H1 (cell line): ENCODE measurements around the gene NAA10. TPM values are rescaled to one million over a fixed set of nuclear protein-coding genes. Genes with fewer than 3 reads are reported as not detected.

Experiments
- CTCF ChIA-PET: fragments of 300-600 bp; sonication (Branson Sonifier 250); formaldehyde crosslinking; loops from one replicate; lab custom pipeline; 2021; ENCODE audit not compliant: partially characterized antibody; lab: Charles Lee
- POLR2A ChIA-PET: fragments of 300-600 bp; sonication (Branson Sonifier 250); formaldehyde crosslinking; loops from one replicate; lab custom pipeline; 2021; ENCODE audit warnings: inconsistent platforms; ENCODE audit not compliant: partially characterized antibody; lab: Charles Lee
- DNase-seq, 2 experiments: peaks; one replicate each; pipeline versions ENCODE4 v3.0.0 to v3.0.0-alpha.2; 2010 to 2022; ENCODE audit warnings: low spot score in 2 of 2, low read depth in 1 of 2, mixed read lengths in 1 of 2
- FAIRE-seq: peaks from 2 replicates; lab custom pipeline; 2011; peaks lifted over from hg19 to GRCh38; lab: Jason Lieb, UNC
- H2AFZ ChIP-seq: 2 replicates; pipeline ENCODE4 v1.8.1; 2012; ENCODE audit warnings: low read length, inconsistent platforms
- H2AK5ac ChIP-seq: 2 replicates; pipeline ENCODE4 v1.6.1; 2013; ENCODE audit warnings: low read depth, low read length
- H2BK120ac ChIP-seq: replicated peaks from 2 replicates; pipeline ENCODE3; 2013; ENCODE audit warnings: low read depth, low read length, inconsistent platforms
- H2BK12ac ChIP-seq: 2 replicates; pipeline ENCODE4 v1.6.1; 2013; ENCODE audit warnings: low read depth, low read length
- H2BK15ac ChIP-seq: 2 replicates; pipeline ENCODE4 v1.6.1; 2013; ENCODE audit warnings: low read length
- H2BK20ac ChIP-seq: 2 replicates; pipeline ENCODE4 v1.6.1; 2013; ENCODE audit warnings: low read length
- H2BK5ac ChIP-seq: 2 replicates; pipeline ENCODE4 v1.6.1; 2013; ENCODE audit warnings: low read depth, low read length
- H3K14ac ChIP-seq: 2 replicates; pipeline ENCODE4 v1.6.1; 2013; ENCODE audit warnings: inconsistent platforms; ENCODE audit not compliant: insufficient read length
- H3K18ac ChIP-seq: 2 replicates; pipeline ENCODE4 v1.6.1; 2013; ENCODE audit warnings: low read length; ENCODE audit errors: extremely low read depth
- H3K23ac ChIP-seq: 2 replicates; pipeline ENCODE4 v1.6.1; 2013; ENCODE audit warnings: inconsistent platforms; ENCODE audit not compliant: insufficient read length
- H3K23me2 ChIP-seq: 2 replicates; pipeline ENCODE4 v1.6.1; 2013; ENCODE audit warnings: low read depth, low read length
- H3K27ac ChIP-seq: 2 replicates; pipeline ENCODE4 v1.6.1; 2011; ENCODE audit warnings: low read depth, low read length, inconsistent platforms
- H3K27me3 ChIP-seq, 4 experiments: replicated peaks in 1 of 4; 1 replicate in 1 of 4; 2 replicates in 3 of 4; pipeline versions ENCODE4 v1.6.1 to v1.8.1; 2011 to 2013; ENCODE audit warnings: low read length in 3 of 4, mild to moderate bottlenecking in 3 of 4, inconsistent platforms in 2 of 4, mixed read lengths in 2 of 4, moderate library complexity in 1 of 4; ENCODE audit not compliant: control insufficient read depth in 3 of 4, insufficient read depth in 3 of 4; ENCODE audit errors: extremely low read depth in 1 of 4
- H3K36me3 ChIP-seq, 4 experiments: 2 replicates each; pipeline versions ENCODE4 v1.6.1 to v1.8.1; 2011 to 2013; ENCODE audit warnings: mild to moderate bottlenecking in 4 of 4, low read length in 3 of 4, moderate library complexity in 2 of 4, control low read depth in 1 of 4, inconsistent platforms in 1 of 4; ENCODE audit not compliant: insufficient read depth in 4 of 4, control insufficient read depth in 2 of 4
- H3K4ac ChIP-seq: replicated peaks from 2 replicates; pipeline ENCODE3; 2013; ENCODE audit warnings: low read length, low read depth, mixed read lengths, inconsistent platforms; ENCODE audit not compliant: insufficient read length
- H3K4me1 ChIP-seq, 4 experiments: replicated peaks in 1 of 4; 1 replicate in 1 of 4; 2 replicates in 3 of 4; pipeline versions ENCODE4 v1.6.1 to v1.8.1; 2011 to 2013; ENCODE audit warnings: low read length in 3 of 4, inconsistent platforms in 2 of 4, mixed read lengths in 1 of 4; ENCODE audit not compliant: insufficient read depth in 4 of 4, control insufficient read depth in 3 of 4
- H3K4me2 ChIP-seq, 2 experiments: 2 replicates each; pipeline versions ENCODE4 v1.6.1 to v1.8.1; 2011 to 2013; ENCODE audit warnings: low read depth in 2 of 2, low read length in 2 of 2, control low read depth in 1 of 2, inconsistent platforms in 1 of 2, mild to moderate bottlenecking in 1 of 2; ENCODE audit not compliant: insufficient read depth in 1 of 2
- H3K4me3 ChIP-seq, 4 experiments: fragments of 200-600, 300-600 bp in 1 of 4; sonication (generic), shearing (Covaris generic), sonication (Bioruptor Twin) in 1 of 4; 2 replicates each; pipeline versions ENCODE4 v1.5.1 to v1.8.1; 2011 to 2016; ENCODE audit warnings: low read length in 4 of 4, low read depth in 3 of 4, control low read depth in 2 of 4, inconsistent platforms in 2 of 4, mild to moderate bottlenecking in 2 of 4, mixed read lengths in 1 of 4, moderate library complexity in 1 of 4; ENCODE audit not compliant: insufficient read depth in 2 of 4; ENCODE audit errors: extremely low read depth in 1 of 4
- H3K56ac ChIP-seq: replicated peaks from 2 replicates; pipeline ENCODE3; 2013; ENCODE audit warnings: low read depth, mild to moderate bottlenecking, mixed read lengths, low read length, inconsistent platforms; ENCODE audit not compliant: insufficient read length
- H3K79me1 ChIP-seq: 2 replicates; pipeline ENCODE4 v1.6.1; 2013; ENCODE audit warnings: low read depth, low read length, control low read depth
- H3K79me2 ChIP-seq, 2 experiments: 2 replicates each; pipeline versions ENCODE4 v1.6.1 to v1.8.1; 2012 to 2013; ENCODE audit warnings: low read length in 2 of 2, mild to moderate bottlenecking in 2 of 2, inconsistent platforms in 1 of 2; ENCODE audit not compliant: insufficient read depth in 2 of 2, control insufficient read depth in 1 of 2
- H3K9ac ChIP-seq, 4 experiments: replicated peaks in 1 of 4; 1 replicate in 1 of 4; 2 replicates in 3 of 4; pipeline versions ENCODE4 v1.6.1 to v1.8.1; 2011 to 2013; ENCODE audit warnings: low read depth in 3 of 4, low read length in 3 of 4, control low read depth in 2 of 4, mild to moderate bottlenecking in 2 of 4, moderate library complexity in 2 of 4, inconsistent platforms in 1 of 4; ENCODE audit errors: extremely low read depth in 1 of 4
- H3K9me3 ChIP-seq, 2 experiments: 2 replicates each; pipeline versions ENCODE4 v1.6.1 to v1.8.1; 2012 to 2013; ENCODE audit warnings: mild to moderate bottlenecking in 2 of 2, moderate library complexity in 2 of 2, control low read depth in 1 of 2, inconsistent platforms in 1 of 2, low read depth in 1 of 2, low read length in 1 of 2, mixed read lengths in 1 of 2; ENCODE audit not compliant: insufficient read depth in 2 of 2
- H4K20me1 ChIP-seq, 2 experiments: replicated peaks in 1 of 2; 2 replicates each; pipeline versions ENCODE3 to v1.8.1; 2011 to 2013; ENCODE audit warnings: inconsistent platforms in 2 of 2, low read length in 2 of 2, mild to moderate bottlenecking in 1 of 2; ENCODE audit not compliant: insufficient read depth in 2 of 2, control insufficient read depth in 1 of 2
- H4K5ac ChIP-seq: 2 replicates; pipeline ENCODE4 v1.6.1; 2013; ENCODE audit warnings: low read length, low read depth, mixed read lengths, inconsistent platforms; ENCODE audit not compliant: insufficient read length
- H4K8ac ChIP-seq: 2 replicates; pipeline ENCODE4 v1.8.0; 2013; ENCODE audit warnings: mild to moderate bottlenecking, moderate library complexity, low read length, inconsistent platforms; ENCODE audit not compliant: insufficient read depth; ENCODE audit errors: extremely low read depth
- H4K91ac ChIP-seq: replicated peaks from 2 replicates; pipeline ENCODE3; 2013; ENCODE audit warnings: low read length, mixed read lengths, inconsistent platforms; ENCODE audit not compliant: insufficient read length
- CBX8 ChIP-seq: fragments of 300-800, 300-1000 bp; sonication (generic); IDR thresholded peaks from 2 replicates; pipeline ENCODE4 v1.7.1; 2016; ENCODE audit warnings: low read depth, low read length, borderline replicate concordance
- CEBPB ChIP-seq: IDR thresholded peaks from 2 replicates; pipeline ENCODE4 v1.6.1; 2012; ENCODE audit warnings: low read depth, low read length
- JUN ChIP-seq: IDR thresholded peaks from 2 replicates; pipeline ENCODE4 v1.6.1; 2011; ENCODE audit warnings: low read depth, mild to moderate bottlenecking, improper control_type of control experiment, low read length
- MAFK ChIP-seq: IDR thresholded peaks from 2 replicates; pipeline ENCODE4 v1.6.1; 2012; ENCODE audit warnings: low read depth, mild to moderate bottlenecking, improper control_type of control experiment, low read length
- PHF8 ChIP-seq: fragments of 200-600 bp; sonication (generic); conservative IDR thresholded peaks from 2 replicates; pipeline ENCODE4 v1.7.1; 2012; ENCODE audit warnings: low read depth, mild to moderate bottlenecking, inconsistent platforms, low read length, moderate library complexity
- POU5F1 ChIP-seq: IDR thresholded peaks from 2 replicates; pipeline ENCODE4 v1.6.1; 2011; ENCODE audit warnings: low read depth, mild to moderate bottlenecking, low read length, moderate library complexity
- SIX5 ChIP-seq: IDR thresholded peaks from 2 replicates; pipeline ENCODE4 v1.6.1; 2011; ENCODE audit warnings: mild to moderate bottlenecking, low read depth, low read length
- SP4 ChIP-seq: IDR thresholded peaks from 2 replicates; pipeline ENCODE4 v1.6.1; 2012; ENCODE audit warnings: low read length, inconsistent platforms
- SRF ChIP-seq: IDR thresholded peaks from 2 replicates; pipeline ENCODE4 v1.6.1; 2011; ENCODE audit warnings: mild to moderate bottlenecking, low read depth, low read length, moderate library complexity
- TAF7 ChIP-seq: optimal IDR thresholded peaks from 2 replicates; pipeline ENCODE3; 2011; ENCODE audit warnings: low read depth, mild to moderate bottlenecking, inconsistent platforms, low read length, moderate library complexity, borderline replicate concordance
- USF2 ChIP-seq: IDR thresholded peaks from 2 replicates; pipeline ENCODE4 v1.6.1; 2011; ENCODE audit warnings: low read length, improper control_type of control experiment
- YY1 ChIP-seq: IDR thresholded peaks from 2 replicates; pipeline ENCODE4 v1.6.1; 2011; ENCODE audit warnings: low read depth, mild to moderate bottlenecking, low read length
- WGBS, 2 experiments: shearing (Covaris generic) in 1 of 2; methylation state at CpG; one replicate each; pipeline versions ENCODE4 v1.1.6 to v1.1.7; 2013 to 2015; ENCODE audit warnings: low lambda C conversion rate in 2 of 2, mixed read lengths in 2 of 2, inconsistent platforms in 1 of 2, low coverage in 1 of 2, missing lambda C conversion rate in 1 of 2; ENCODE audit not compliant: insufficient replicate concordance in 2 of 2, insufficient coverage in 1 of 2, insufficient read length in 1 of 2; ENCODE audit errors: extremely low coverage in 1 of 2, missing lambda C conversion rate in 1 of 2; 5-methylcytosine and 5-hydroxymethylcytosine counted together
- polyA plus RNA-seq, 7 experiments: library from polyadenylated mRNA; depleted of rRNA in 3 of 7; stranded (reverse) in 5 of 7; unstranded in 2 of 7; fragments of >200 nt in 5 of 7; fragments of 200-250 nt in 2 of 7; gene quantifications; 1 replicate in 5 of 7; 2 replicates in 1 of 7; 4 replicates in 1 of 7; pipeline versions ENCODE4 v1.2.1 to v1.2.3, GENCODE V29; 2011 to 2013; ENCODE audit warnings: missing spikeins in 2 of 7, mixed read lengths in 2 of 7
- total RNA-seq: library from RNA; stranded (reverse); fragmentation: NEBNext Ultra II Directional; extraction: Animal tissue kit (Norgen Biotek cat#: 25700); gene quantifications from 2 replicates; pipeline ENCODE4 v1.2.1, GENCODE V29; 2021

Gene NAA10
- total and polyA plus RNA-seq, 2 of the 8 experiments (the other 6 are each of a cell fraction or from before 2014, with no cell fraction given) = 80.4 to 98.8 TPM

GRCh38 chrX:153934148-153934761 is 582 bp downstream of the NAA10 start:
- CTCF ChIA-PET = interaction anchor here (0.7 to 19.6 kb wide), 4 partner anchors 10 to 156 kb away, joined by 3 to 272 read pairs (median 4); partner anchors contain the start of gene RENBP
- POLR2A ChIA-PET = interaction anchor here (0.7 to 18.9 kb wide), 8 partner anchors 10 to 334 kb away, joined by 3 to 231 read pairs (median 4); partner anchors contain the start of genes ARHGAP4, IDH3G, RENBP and SSR4
- no peak for DNase-seq

More at GRCh38 chrX:153934148-153934761, 582 bp downstream of the NAA10 start:
- Histone ChIP-seq H3K9me3 (no peaks in the 10 kb centered on the region), H3K4ac (no peak overlapping the region), H3K4me2 (peak overlapping the region; percentile 70 to 79), H2BK120ac (no peak overlapping the region), H2BK15ac (no peak overlapping the region), H3K56ac (no peak overlapping the region), H4K5ac (no peak overlapping the region), H3K23me2 (0 out of 2 replicates have a peak, but pooled peaks cover 2% of the 10 kb centered on the region), H2BK20ac (no peak overlapping the region), H3K79me1 (no peaks in the 10 kb centered on the region), H2BK5ac (no peak overlapping the region), H3K79me2 (peaks cover 0 to 13% of the 10 kb centered on the region in 2 experiments; a peak in 2 of 4 replicates), H3K4me1 (peaks cover 0 to 5% (median 3%) of the 10 kb centered on the region in 4 experiments; a peak in 5 of 7 replicates), H3K27ac (no peak overlapping the region), H4K91ac (no peak overlapping the region), H3K9ac (peak overlapping the region; percentile 20 to 80 (median 60); a peak in 5 of 7 replicates), H4K8ac (no peak overlapping the region), H3K36me3 (peaks cover 0 to 10% (median 4%) of the 10 kb centered on the region in 4 experiments; a peak in 2 of 8 replicates), H3K4me3 (peak overlapping the region; percentile 57 to 87 (median 66)), H3K14ac (no peak overlapping the region), H4K20me1 (peaks cover 0 to 3% of the 10 kb centered on the region in 2 experiments), H3K18ac (no peak overlapping the region), H2AFZ (no peak overlapping the region), H3K27me3 (no peaks in the 10 kb centered on the region), H2AK5ac (no peak overlapping the region), H3K23ac (no peak overlapping the region), H2BK12ac (no peak overlapping the region)
- no peak for FAIRE-seq
- WGBS, 2 experiments = 6% methylated on average over 8 of the region's 33 CpGs; no CpG with 5 or more reads in 1 of the 2 experiments
- TF ChIP-seq CBX8 (no peak), MAFK (no peak), TAF7 (no peak), JUN (no peak), SRF (no peak), SIX5 (no peak), SP4 (no peak), PHF8 (no peak), YY1 (no peak), POU5F1 (no peak), USF2 (no peak), CEBPB (no peak)
